H9 (cell line): ENCODE data around the gene NCOR1. TPM values are rescaled to one million over a fixed set of nuclear protein-coding genes. Genes with fewer than 3 reads are reported as not detected.
"Not testable (repeated sequence)": the region's sequence is repeated elsewhere in the genome, so short reads cannot be mapped to it uniquely, and the experiment has no call there.

Source experiments
- DNase-seq: peaks from one replicate; pipeline ENCODE4 v3.0.0-alpha.2; 2017
- H2AFZ ChIP-seq: one replicate; pipeline ENCODE4 v1.6.1; 2013; ENCODE audit warnings: mild to moderate bottlenecking, low read length, control low read depth, moderate library complexity
- H2AK5ac ChIP-seq: 2 replicates; pipeline ENCODE4 v1.6.1; 2013; ENCODE audit warnings: low read length, control low read depth, mixed read lengths; ENCODE audit not compliant: insufficient read length
- H2BK120ac ChIP-seq: one replicate; pipeline ENCODE4 v1.6.1; 2013; ENCODE audit warnings: low read depth, mild to moderate bottlenecking, low read length, control low read depth, inconsistent platforms; ENCODE audit not compliant: poor library complexity, severe bottlenecking
- H2BK12ac ChIP-seq: 2 replicates; pipeline ENCODE4 v1.6.1; 2013; ENCODE audit warnings: low read length, control low read depth, mixed read lengths, low read depth; ENCODE audit not compliant: insufficient read length
- H2BK15ac ChIP-seq: 2 replicates; pipeline ENCODE4 v1.6.1; 2013; ENCODE audit warnings: low read depth, low read length, control low read depth
- H2BK20ac ChIP-seq: one replicate; pipeline ENCODE4 v1.6.1; 2013; ENCODE audit warnings: low read depth, mild to moderate bottlenecking, low read length, control low read depth, inconsistent platforms; ENCODE audit not compliant: poor library complexity, severe bottlenecking
- H2BK5ac ChIP-seq: 2 replicates; pipeline ENCODE4 v1.6.1; 2013; ENCODE audit warnings: low read length, control low read depth, mixed read lengths; ENCODE audit not compliant: insufficient read length
- H3K14ac ChIP-seq: 2 replicates; pipeline ENCODE4 v1.6.1; 2013; ENCODE audit warnings: low read length, control low read depth; ENCODE audit not compliant: insufficient read depth
- H3K18ac ChIP-seq: 2 replicates; pipeline ENCODE4 v1.6.1; 2013; ENCODE audit warnings: low read depth, mild to moderate bottlenecking, mixed read lengths, low read length, control low read depth; ENCODE audit not compliant: insufficient read length
- H3K23ac ChIP-seq: 2 replicates; pipeline ENCODE4 v1.6.1; 2013; ENCODE audit warnings: low read length, control low read depth, mixed read lengths, low read depth; ENCODE audit not compliant: insufficient read length
- H3K23me2 ChIP-seq: 2 replicates; pipeline ENCODE4 v1.6.1; 2013; ENCODE audit warnings: low read depth, mild to moderate bottlenecking, mixed read lengths, low read length, control low read depth; ENCODE audit not compliant: insufficient read length, poor library complexity, severe bottlenecking
- H3K27ac ChIP-seq: 2 replicates; pipeline ENCODE4 v1.5.1; 2013; ENCODE audit warnings: low read length, control low read depth, mixed read lengths, low read depth; ENCODE audit not compliant: insufficient read length
- H3K27me3 ChIP-seq: 2 replicates; pipeline ENCODE4 v1.6.1; 2013; ENCODE audit warnings: low read length, control low read depth, inconsistent platforms; ENCODE audit not compliant: insufficient read depth
- H3K4ac ChIP-seq: 2 replicates; pipeline ENCODE4 v1.6.1; 2013; ENCODE audit warnings: low read depth, mild to moderate bottlenecking, control low read depth, inconsistent platforms, low read length, moderate library complexity
- H3K4me1 ChIP-seq: 2 replicates; pipeline ENCODE4 v1.6.1; 2013; ENCODE audit warnings: low read length, control low read depth, inconsistent platforms; ENCODE audit not compliant: insufficient read depth
- H3K4me2 ChIP-seq: 2 replicates; pipeline ENCODE4 v1.6.1; 2013; ENCODE audit warnings: low read length, control low read depth, mixed read lengths; ENCODE audit not compliant: insufficient read length, insufficient read depth
- H3K56ac ChIP-seq: 2 replicates; pipeline ENCODE4 v1.6.1; 2013; ENCODE audit warnings: low read depth, mild to moderate bottlenecking, mixed read lengths, low read length, control low read depth; ENCODE audit not compliant: insufficient read length
- H3K79me1 ChIP-seq: 2 replicates; pipeline ENCODE4 v1.6.1; 2013; ENCODE audit warnings: low read depth, mild to moderate bottlenecking, moderate library complexity, low read length, control low read depth, inconsistent platforms; ENCODE audit not compliant: insufficient read depth, poor library complexity, severe bottlenecking
- H3K79me2 ChIP-seq: 2 replicates; pipeline ENCODE4 v1.6.1; 2013; ENCODE audit warnings: low read length, control low read depth, inconsistent platforms; ENCODE audit not compliant: insufficient read depth
- H3K9ac ChIP-seq: 2 replicates; pipeline ENCODE4 v1.6.1; 2013; ENCODE audit warnings: low read length, control low read depth, mixed read lengths; ENCODE audit not compliant: insufficient read length; ENCODE audit errors: extremely low read depth
- H3K9me3 ChIP-seq: one replicate; pipeline ENCODE4 v1.6.1; 2013; ENCODE audit warnings: low read depth, low read length, inconsistent platforms; ENCODE audit not compliant: control insufficient read depth
- H3T11ph ChIP-seq: one replicate; pipeline ENCODE4 v1.6.1; 2013; ENCODE audit warnings: mild to moderate bottlenecking, low read length, control low read depth, inconsistent platforms
- H4K20me1 ChIP-seq: one replicate; pipeline ENCODE4 v1.6.1; 2013; ENCODE audit not compliant: control insufficient read depth, insufficient read length, insufficient read depth
- H4K5ac ChIP-seq: 2 replicates; pipeline ENCODE4 v1.6.1; 2013; ENCODE audit warnings: low read depth, mild to moderate bottlenecking, mixed read lengths, low read length, control low read depth; ENCODE audit not compliant: insufficient read length
- H4K8ac ChIP-seq: replicated peaks from 2 replicates; pipeline ENCODE4 v1.6.1; 2013; ENCODE audit warnings: low read length, control low read depth, mixed read lengths, low read depth; ENCODE audit not compliant: insufficient read length
- H4K91ac ChIP-seq: 2 replicates; pipeline ENCODE4 v1.6.1; 2013; ENCODE audit warnings: low read depth, mild to moderate bottlenecking, moderate library complexity, mixed read lengths, low read length, control low read depth; ENCODE audit not compliant: insufficient read length
- H3K27ac Mint-ChIP-seq, 3 experiments: 2 replicates in 2 of 3; 3 replicates in 1 of 3; pipeline ENCODE4 v1.8.0; 2020 to 2021; ENCODE audit warnings: mixed read lengths in 3 of 3, mild to moderate bottlenecking in 1 of 3, moderate library complexity in 1 of 3
- H3K27me3 Mint-ChIP-seq: 2 replicates; pipeline ENCODE4 v1.8.0; 2021; ENCODE audit warnings: low read depth, mild to moderate bottlenecking, moderate library complexity, mixed read lengths
- H3K36me3 Mint-ChIP-seq, 3 experiments: 2 replicates in 2 of 3; 3 replicates in 1 of 3; pipeline ENCODE4 v1.8.0; 2020 to 2021; ENCODE audit warnings: low read depth in 3 of 3, mixed read lengths in 3 of 3; ENCODE audit not compliant: insufficient read depth in 1 of 3
- H3K4me1 Mint-ChIP-seq, 2 experiments: 2 replicates each; pipeline ENCODE4 v1.8.0; 2020; ENCODE audit warnings: mixed read lengths in 2 of 2
- H3K4me3 Mint-ChIP-seq, 2 experiments: 2 replicates in 1 of 2; 3 replicates in 1 of 2; pipeline ENCODE4 v1.8.0; 2020 to 2021; ENCODE audit warnings: mild to moderate bottlenecking in 2 of 2, mixed read lengths in 2 of 2, moderate library complexity in 1 of 2
- H3K9me3 Mint-ChIP-seq, 2 experiments: 2 replicates in 1 of 2; 3 replicates in 1 of 2; pipeline ENCODE4 v1.8.0; 2020; ENCODE audit warnings: mild to moderate bottlenecking in 2 of 2, mixed read lengths in 2 of 2, moderate library complexity in 1 of 2
- WGBS: extraction: QIAGEN DNeasy Blood & Tissue Kit; methylation state at CpG from one replicate; pipeline ENCODE4 v1.1.7; 2013; ENCODE audit warnings: missing lambda C conversion rate, low lambda C conversion rate, mixed read lengths; ENCODE audit not compliant: insufficient read length; ENCODE audit errors: extremely low coverage; 5-methylcytosine and 5-hydroxymethylcytosine counted together
- total RNA-seq: library from RNA; stranded (reverse); gene quantifications from 2 replicates; pipeline ENCODE4 v1.2.1, GENCODE V29; 2021
- TF ChIP-seq, protein P1 (sequence below): fragments of 200-600 bp; sonication (generic); conservative IDR thresholded peaks from 3 replicates; pipeline ENCODE4 v1.8.0; 2021; ENCODE audit warnings: antibody characterized with exemption, mild to moderate bottlenecking

The NCOR1 gene
- total RNA-seq, 1 experiment from 2014 or later = 119 TPM

GRCh38 chr17:16061631-16062030, 153.7 kb downstream of the NCOR1 start:
- Histone ChIP-seq H4K20me1 (no peaks in the 10 kb centered on the region), H2BK15ac (no peak overlapping the region)
- peaks cover 43 to 78% (median 78%) of the 10 kb centered on the region in 3 experiments; a peak in 6 of 7 replicates for H3K36me3 Mint-ChIP-seq

DNA sequence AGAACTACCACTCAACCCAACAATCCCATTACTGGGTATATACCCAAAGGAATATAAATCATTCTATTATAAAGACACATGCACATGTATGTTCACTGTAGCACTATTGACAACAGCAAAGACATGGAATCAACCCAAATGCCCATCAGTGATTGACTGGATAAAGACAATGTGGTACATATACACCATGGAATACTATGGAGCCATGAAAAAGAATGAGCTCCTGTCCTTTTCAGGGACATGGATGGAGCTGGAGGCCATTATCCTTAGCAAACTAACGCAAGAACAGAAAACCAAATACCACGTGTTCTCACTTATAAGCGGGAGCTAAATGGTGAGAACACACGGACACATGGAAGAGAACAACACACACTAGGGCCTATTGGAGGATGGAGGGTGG, 160.2 kb downstream of the NCOR1 start:
- no CpG with 5 or more reads among the region's 4 CpGs for WGBS
- H3K36me3 Mint-ChIP-seq = peaks cover 43 to 70% (median 66%) of the 10 kb centered on the region in 3 experiments; a peak in 6 of 7 replicates
- H3K9me3 ChIP-seq = not testable (repeated sequence)

More at GRCh38 chr17:16061631-16062030, 153.7 kb downstream of the NCOR1 start:
- no peak overlapping the region for H3K4me2 ChIP-seq
- H2AK5ac ChIP-seq = no peak overlapping the region
- no peak overlapping the region for H3K9ac ChIP-seq
- no peak overlapping the region for H3T11ph ChIP-seq
- no peak overlapping the region for H3K4ac ChIP-seq
- Mint-ChIP-seq H3K4me3 (no peak overlapping the region), H3K4me1 (no peaks in the 10 kb centered on the region), H3K27ac (peak overlapping the region in 1 of 3 experiments; percentile 8; a peak in 1 of 7 replicates), H3K27me3 (no peaks in the 10 kb centered on the region), H3K9me3 (no peaks in the 10 kb centered on the region)
- no peak overlapping the region for H3K18ac ChIP-seq
- no peak overlapping the region for H4K8ac ChIP-seq
- DNase-seq = no peak
- H3K56ac ChIP-seq = no peak overlapping the region
- no peak overlapping the region for H2BK20ac ChIP-seq
- H2BK120ac ChIP-seq = no peak overlapping the region
- no peaks in the 10 kb centered on the region for H3K79me1 ChIP-seq
- H4K91ac ChIP-seq = no peak overlapping the region
- no peaks in the 10 kb centered on the region for H3K23me2 ChIP-seq
- H3K79me2 ChIP-seq = no peaks in the 10 kb centered on the region
- no peak overlapping the region for H2BK5ac ChIP-seq
- no CpG with 5 or more reads among the region's 2 CpGs for WGBS
- no peak overlapping the region for H3K14ac ChIP-seq
- no peaks in the 10 kb centered on the region for H3K27me3 ChIP-seq
- H3K23ac ChIP-seq = no peak overlapping the region
- no peaks in the 10 kb centered on the region for H3K9me3 ChIP-seq
- TF ChIP-seq, protein P1, sequence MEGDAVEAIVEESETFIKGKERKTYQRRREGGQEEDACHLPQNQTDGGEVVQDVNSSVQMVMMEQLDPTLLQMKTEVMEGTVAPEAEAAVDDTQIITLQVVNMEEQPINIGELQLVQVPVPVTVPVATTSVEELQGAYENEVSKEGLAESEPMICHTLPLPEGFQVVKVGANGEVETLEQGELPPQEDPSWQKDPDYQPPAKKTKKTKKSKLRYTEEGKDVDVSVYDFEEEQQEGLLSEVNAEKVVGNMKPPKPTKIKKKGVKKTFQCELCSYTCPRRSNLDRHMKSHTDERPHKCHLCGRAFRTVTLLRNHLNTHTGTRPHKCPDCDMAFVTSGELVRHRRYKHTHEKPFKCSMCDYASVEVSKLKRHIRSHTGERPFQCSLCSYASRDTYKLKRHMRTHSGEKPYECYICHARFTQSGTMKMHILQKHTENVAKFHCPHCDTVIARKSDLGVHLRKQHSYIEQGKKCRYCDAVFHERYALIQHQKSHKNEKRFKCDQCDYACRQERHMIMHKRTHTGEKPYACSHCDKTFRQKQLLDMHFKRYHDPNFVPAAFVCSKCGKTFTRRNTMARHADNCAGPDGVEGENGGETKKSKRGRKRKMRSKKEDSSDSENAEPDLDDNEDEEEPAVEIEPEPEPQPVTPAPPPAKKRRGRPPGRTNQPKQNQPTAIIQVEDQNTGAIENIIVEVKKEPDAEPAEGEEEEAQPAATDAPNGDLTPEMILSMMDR = no peak
- H3K4me1 ChIP-seq = no peaks in the 10 kb centered on the region
- H4K5ac ChIP-seq = no peak overlapping the region
- no peak overlapping the region for H2AFZ ChIP-seq
- no peak overlapping the region for H3K27ac ChIP-seq
- no peak overlapping the region for H2BK12ac ChIP-seq

More for the DNA sequence above, 160.2 kb downstream of the NCOR1 start:
- H3K4me3 Mint-ChIP-seq, H2BK5ac ChIP-seq, H3K79me2 ChIP-seq, H2BK12ac ChIP-seq, H3K56ac ChIP-seq, H4K20me1 ChIP-seq, H2BK15ac ChIP-seq, H3K9ac ChIP-seq, H3K23ac ChIP-seq, H3K23me2 ChIP-seq, H2AK5ac ChIP-seq, H3K9me3 Mint-ChIP-seq, H3K4ac ChIP-seq, H3K27me3 ChIP-seq, DNase-seq, H3K18ac ChIP-seq, H3K27ac Mint-ChIP-seq, H3K4me2 ChIP-seq, H3K79me1 ChIP-seq, H2AFZ ChIP-seq, H4K91ac ChIP-seq, H3K27me3 Mint-ChIP-seq, H3K27ac ChIP-seq, H3K14ac ChIP-seq, H4K8ac ChIP-seq, H3K4me1 Mint-ChIP-seq, H2BK20ac ChIP-seq, H2BK120ac ChIP-seq, H3K4me1 ChIP-seq, H3T11ph ChIP-seq, H4K5ac ChIP-seq: not testable (repeated sequence)
